ENCODE data around the gene GNG8.

- TF ChIP-seq TAF1 (IDR thresholded peaks at IDR 0.05; ENCODE audit: borderline replicate concordance, low read depth, low read length) (no peak), POLR2AphosphoS5 (IDR thresholded peaks at IDR 0.05; ENCODE audit: low read depth, low read length) (no peak)
Observed at GRCh38 chr19:46617601-46618000, 18.4 kb downstream of the GNG8 start.

All from GM12892 (cell line).